Prostate gland (tissue), 2 donors: ENCODE measurements around the gene MRPL53. TPM values are rescaled to one million over a fixed set of nuclear protein-coding genes. Genes with fewer than 3 reads are reported as not detected.

Source experiments
- DNase-seq: peaks from one replicate; pipeline ENCODE4 v3.0.0-alpha.2; 2019; ENCODE audit warnings: low spot score
- H3K27ac ChIP-seq, 2 donors: fragments of 200-600 bp; sonication (generic); 2 replicates each; pipeline ENCODE4 v1.5.1; 2017 to 2019
- H3K27me3 ChIP-seq: fragments of 200-600 bp; sonication (generic); replicated peaks from 2 replicates; pipeline ENCODE4 v1.5.1; 2019; ENCODE audit not compliant: insufficient read depth
- H3K36me3 ChIP-seq, 2 donors: fragments of 200-600 bp; sonication (generic); 1 replicate in 1 of 2; 2 replicates in 1 of 2; pipeline versions ENCODE4 v1.5.1 to v1.8.1; 2017 to 2019
- H3K4me1 ChIP-seq: fragments of 200-600 bp; sonication (generic); replicated peaks from 2 replicates; pipeline ENCODE4 v1.5.1; 2019
- H3K4me3 ChIP-seq, 2 donors: fragments of 200-600 bp; sonication (generic); 2 replicates each; pipeline ENCODE4 v1.5.1; 2017 to 2019
- H3K9me3 ChIP-seq: fragments of 200-600 bp; sonication (generic); 2 replicates; pipeline ENCODE4 v1.5.1; 2017
- CTCF ChIP-seq, 4 experiments: fragments of 200-600 bp in 2 of 4; fragments of 450-650 bp in 2 of 4; sonication (generic) in 2 of 4; IDR thresholded peaks; 1 replicate in 3 of 4; 2 replicates in 1 of 4; pipeline ENCODE4 v1.5.1; 2016 to 2019; ENCODE audit warnings: antibody characterized with exemption in 4 of 4, mild to moderate bottlenecking in 2 of 4, moderate library complexity in 2 of 4
- POLR2A ChIP-seq: fragments of 450-650 bp; IDR thresholded peaks from one replicate; pipeline ENCODE4 v1.6.1; 2016; ENCODE audit warnings: antibody characterized with exemption, mild to moderate bottlenecking
- POLR2AphosphoS5 ChIP-seq: sonication (generic); formaldehyde crosslinking; IDR thresholded peaks from one replicate; pipeline ENCODE4 v1.6.1; 2017; ENCODE audit warnings: antibody characterized with exemption
- WGBS: methylation state at CpG from one replicate; pipeline ENCODE4 v1.1.5; 2018; 5-methylcytosine and 5-hydroxymethylcytosine counted together
- intact Hi-C: fragments of 100-400 bp; cut with DNase I; formaldehyde crosslinking; loops from one replicate; pipeline ENCODE4 v1.14.2; 2022
- total RNA-seq, 2 donors: library from RNA; depleted of rRNA; stranded (reverse); fragments of >200 nt; gene quantifications; one replicate each; pipeline ENCODE4 v1.1.0, GENCODE V29; 2016

Gene MRPL53
- total RNA-seq, 2 donors from 2014 or later, result 28.2 to 63.3 TPM

DNA sequence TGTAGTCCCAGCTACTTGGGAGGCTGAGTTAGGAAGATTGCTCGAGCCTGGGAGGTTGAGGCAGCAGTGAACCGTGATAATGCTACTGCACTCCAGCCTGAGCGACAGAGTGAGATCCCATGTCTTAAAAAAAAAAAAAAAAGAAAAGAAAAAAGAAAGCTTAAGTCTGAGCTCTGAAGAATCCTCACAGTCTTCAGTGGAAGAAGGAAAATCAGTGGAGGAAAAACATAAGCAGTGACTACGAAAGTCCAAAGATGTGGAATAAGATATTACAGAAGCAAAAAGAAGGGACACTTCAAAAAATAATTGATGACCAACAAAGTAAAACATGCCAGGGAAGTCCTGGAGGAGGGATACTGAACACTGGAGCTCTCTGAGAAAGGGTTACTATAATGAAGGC is 37.8 kb upstream of the MRPL53 start:
- no peak for DNase-seq
- peaks cover 0 to 5% of the 10 kb centered on the region in 2 donors for H3K36me3 ChIP-seq
- no peak overlapping the region for H3K27ac ChIP-seq
- H3K9me3 ChIP-seq, result no peaks in the 10 kb centered on the region
- intact Hi-C loops, result no loop called here
- peaks cover 29% of the 10 kb centered on the region for H3K27me3 ChIP-seq
- TF ChIP-seq POLR2A (no peak), CTCF (IDR thresholded peaks at IDR 0.05) (no peak), POLR2AphosphoS5 (no peak)
- H3K4me3 ChIP-seq, result no peak overlapping the region
- peaks cover 18% of the 10 kb centered on the region for H3K4me1 ChIP-seq
- 74% methylated on average over 4 of the region's 4 CpGs for WGBS

DNA sequence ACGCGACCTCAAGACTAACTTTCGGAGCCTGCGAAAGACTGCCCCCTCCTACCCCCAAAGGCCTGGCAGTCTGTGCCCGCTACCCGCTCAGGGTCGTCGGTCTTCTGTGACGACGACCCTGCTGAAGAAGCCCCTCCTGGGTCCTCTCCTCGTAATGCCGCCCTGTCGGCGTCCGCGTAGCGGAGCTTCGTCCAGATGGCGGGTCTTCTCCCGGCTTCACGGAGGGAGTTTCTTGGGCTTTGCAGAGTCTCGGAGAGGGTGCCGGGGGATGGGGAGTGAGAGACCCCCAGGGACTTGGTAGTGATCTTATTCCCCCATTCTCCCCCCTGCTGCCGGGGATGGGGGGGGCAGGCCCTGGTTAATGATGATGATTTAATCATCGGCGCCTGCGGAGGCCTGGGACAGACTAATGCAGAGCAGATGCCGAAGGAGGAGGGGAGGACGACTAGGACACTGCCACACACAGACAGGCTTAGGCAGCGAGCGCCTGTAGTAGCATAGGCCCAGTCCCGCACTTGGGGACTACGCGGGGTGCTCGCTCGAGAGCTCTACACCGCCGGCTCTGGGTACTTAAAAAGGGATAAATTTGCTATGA is 35.5 kb upstream of the MRPL53 start:
- no peaks in the 10 kb centered on the region for H3K9me3 ChIP-seq
- DNase-seq, result no peak
- intact Hi-C loops, result no loop called here
- peak overlapping the region; percentile 82 for H3K4me3 ChIP-seq
- WGBS, result 11% methylated on average over 38 of the region's 38 CpGs
- peaks cover 11% of the 10 kb centered on the region for H3K27me3 ChIP-seq
- H3K27ac ChIP-seq, result peak overlapping the region; percentile 99
- H3K4me1 ChIP-seq, result peaks cover 12% of the 10 kb centered on the region
- TF ChIP-seq CTCF (IDR thresholded peaks at IDR 0.05) (no peak), POLR2A (no peak), POLR2AphosphoS5 (no peak)
- H3K36me3 ChIP-seq, result peaks cover 0 to 12% of the 10 kb centered on the region in 2 donors

- TF ChIP-seq POLR2A (peak; percentile 39), POLR2AphosphoS5 (peak; percentile 92), CTCF (IDR thresholded peaks at IDR 0.05) (peak in 2 of 4 experiments; percentile 7 to 24)
- intact Hi-C loops, result no loop called here
- H3K36me3 ChIP-seq, result peaks cover 0 to 12% of the 10 kb centered on the region in 2 donors
- peaks cover 7% of the 10 kb centered on the region for H3K27me3 ChIP-seq
- under 1% methylated on average over 51 of the region's 56 CpGs for WGBS
- H3K27ac ChIP-seq, result peak within 1 kb of the TSS; percentile 99
- peaks cover 12% of the 10 kb centered on the region for H3K4me1 ChIP-seq
- H3K9me3 ChIP-seq, result no peaks in the 10 kb centered on the region
- peak within 1 kb of the TSS; percentile 82 for H3K4me3 ChIP-seq
- DNase-seq, result peak; percentile 99
Measured at GRCh38 chr2:74507145-74507925, 34.9 kb upstream of the MRPL53 start, which contains the start of gene PCGF1. TSS of gene PCGF1 (minus strand) at chr2:74507695. CDS start at chr2:74507668, 27 bp downstream.

GRCh38 chr2:74505448-74506246 is 33.2 kb upstream of the MRPL53 start:
- intact Hi-C loops, result no loop called here
- no peak overlapping the region for H3K4me3 ChIP-seq
- H3K9me3 ChIP-seq, result no peaks in the 10 kb centered on the region
- H3K27me3 ChIP-seq, result peaks cover 4% of the 10 kb centered on the region
- 98% methylated on average over 14 of the region's 14 CpGs for WGBS
- peaks cover 0 to 12% of the 10 kb centered on the region in 2 donors for H3K36me3 ChIP-seq
- no peak for TF ChIP-seq POLR2AphosphoS5
- DNase-seq, result no peak
- peaks cover 12% of the 10 kb centered on the region for H3K4me1 ChIP-seq
- no peak overlapping the region for H3K27ac ChIP-seq

- no peak for DNase-seq
- Histone ChIP-seq H3K27ac (no peak overlapping the region), H3K4me1 (peaks cover 12% of the 10 kb centered on the region), H3K36me3 (peaks cover 0 to 12% of the 10 kb centered on the region in 2 donors), H3K9me3 (no peaks in the 10 kb centered on the region), H3K27me3 (peaks cover 9% of the 10 kb centered on the region), H3K4me3 (no peak overlapping the region)
- no peak for TF ChIP-seq POLR2A
- TF ChIP-seq POLR2AphosphoS5, result no peak
- no peak for TF ChIP-seq CTCF (IDR thresholded peaks at IDR 0.05)
- WGBS, result 90% methylated on average over 3 of the region's 3 CpGs
- intact Hi-C loops, result no loop called here
Measured at GRCh38 chr2:74504591-74504990, 32.1 kb upstream of the MRPL53 start.
